Breast epithelium (tissue), 3 donors: ENCODE results near the gene NUDT21.

ENCODE experiments used
- POLR2A ChIP-seq: fragments of 450-650 bp; IDR thresholded peaks from one replicate; pipeline ENCODE4 v1.6.1; 2016; ENCODE audit warnings: antibody characterized with exemption, mild to moderate bottlenecking, moderate library complexity
- TF ChIP-seq, protein P1 (sequence below), 3 donors: fragments of 450-650 bp; IDR thresholded peaks; one replicate each; pipeline ENCODE4 v1.5.1; 2016 to 2017; ENCODE audit warnings: antibody characterized with exemption in 3 of 3, mild to moderate bottlenecking in 3 of 3, moderate library complexity in 3 of 3

DNA sequence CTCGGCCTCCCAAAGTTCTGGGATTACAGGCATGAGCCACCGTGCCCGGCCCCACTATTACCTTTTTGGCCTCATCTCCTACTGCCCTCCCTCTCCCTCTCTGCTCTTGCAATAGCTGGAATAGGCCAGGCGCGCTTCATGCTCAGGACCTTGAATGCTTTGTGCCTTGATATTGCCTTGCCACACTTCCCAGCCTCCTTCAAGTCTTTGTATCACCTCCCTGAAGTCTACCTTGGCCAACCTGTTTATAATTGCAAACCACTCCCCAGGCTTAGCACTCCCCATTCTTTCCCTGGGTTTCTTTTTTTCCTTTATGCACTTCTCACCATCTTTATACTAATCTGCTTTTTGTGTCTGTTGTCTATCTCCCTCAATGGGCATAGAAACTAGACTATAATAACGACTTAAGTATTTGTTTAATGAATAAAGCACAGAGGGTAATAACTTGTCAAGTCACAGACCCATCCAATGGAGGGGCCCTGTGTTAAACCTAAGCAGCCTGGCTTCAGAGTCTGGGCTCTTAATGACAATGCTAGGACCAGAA, 6.9 kb upstream of the NUDT21 start:
- TF ChIP-seq, protein P1, sequence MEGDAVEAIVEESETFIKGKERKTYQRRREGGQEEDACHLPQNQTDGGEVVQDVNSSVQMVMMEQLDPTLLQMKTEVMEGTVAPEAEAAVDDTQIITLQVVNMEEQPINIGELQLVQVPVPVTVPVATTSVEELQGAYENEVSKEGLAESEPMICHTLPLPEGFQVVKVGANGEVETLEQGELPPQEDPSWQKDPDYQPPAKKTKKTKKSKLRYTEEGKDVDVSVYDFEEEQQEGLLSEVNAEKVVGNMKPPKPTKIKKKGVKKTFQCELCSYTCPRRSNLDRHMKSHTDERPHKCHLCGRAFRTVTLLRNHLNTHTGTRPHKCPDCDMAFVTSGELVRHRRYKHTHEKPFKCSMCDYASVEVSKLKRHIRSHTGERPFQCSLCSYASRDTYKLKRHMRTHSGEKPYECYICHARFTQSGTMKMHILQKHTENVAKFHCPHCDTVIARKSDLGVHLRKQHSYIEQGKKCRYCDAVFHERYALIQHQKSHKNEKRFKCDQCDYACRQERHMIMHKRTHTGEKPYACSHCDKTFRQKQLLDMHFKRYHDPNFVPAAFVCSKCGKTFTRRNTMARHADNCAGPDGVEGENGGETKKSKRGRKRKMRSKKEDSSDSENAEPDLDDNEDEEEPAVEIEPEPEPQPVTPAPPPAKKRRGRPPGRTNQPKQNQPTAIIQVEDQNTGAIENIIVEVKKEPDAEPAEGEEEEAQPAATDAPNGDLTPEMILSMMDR (IDR thresholded peaks at IDR 0.05), result no peak
- no peak for TF ChIP-seq POLR2A
